Breast epithelium (tissue), 3 donors: ENCODE results near the gene SYNCRIP.

Experiments used
- CTCF ChIP-seq, 3 donors: fragments of 450-650 bp; IDR thresholded peaks; one replicate each; pipeline ENCODE4 v1.5.1; 2016 to 2017; ENCODE audit warnings: antibody characterized with exemption in 3 of 3, mild to moderate bottlenecking in 3 of 3, moderate library complexity in 3 of 3
- POLR2A ChIP-seq: fragments of 450-650 bp; IDR thresholded peaks from one replicate; pipeline ENCODE4 v1.6.1; 2016; ENCODE audit warnings: antibody characterized with exemption, mild to moderate bottlenecking, moderate library complexity

- no peak for TF ChIP-seq CTCF (IDR thresholded peaks at IDR 0.05)
- TF ChIP-seq POLR2A: no peak
Measured at GRCh38 chr6:85644279-85644762, 1.6 kb upstream of the SYNCRIP start.
